Body of pancreas (tissue), 4 donors: ENCODE results near the gene VWCE.

Experiments used
- POLR2A ChIP-seq, 3 donors: fragments of 450-650 bp; IDR thresholded peaks; one replicate each; pipeline ENCODE4 v1.6.1; 2016; ENCODE audit warnings: antibody characterized with exemption in 3 of 3, mild to moderate bottlenecking in 2 of 3
- TF ChIP-seq, protein P1 (sequence below), 7 experiments: fragments of 450-650 bp in 4 of 7; fragments of 200-600 bp in 3 of 7; sonication (generic) in 3 of 7; IDR thresholded peaks; one replicate each; pipeline ENCODE4 v1.5.1; 2016 to 2019; ENCODE audit warnings: antibody characterized with exemption in 7 of 7

DNA sequence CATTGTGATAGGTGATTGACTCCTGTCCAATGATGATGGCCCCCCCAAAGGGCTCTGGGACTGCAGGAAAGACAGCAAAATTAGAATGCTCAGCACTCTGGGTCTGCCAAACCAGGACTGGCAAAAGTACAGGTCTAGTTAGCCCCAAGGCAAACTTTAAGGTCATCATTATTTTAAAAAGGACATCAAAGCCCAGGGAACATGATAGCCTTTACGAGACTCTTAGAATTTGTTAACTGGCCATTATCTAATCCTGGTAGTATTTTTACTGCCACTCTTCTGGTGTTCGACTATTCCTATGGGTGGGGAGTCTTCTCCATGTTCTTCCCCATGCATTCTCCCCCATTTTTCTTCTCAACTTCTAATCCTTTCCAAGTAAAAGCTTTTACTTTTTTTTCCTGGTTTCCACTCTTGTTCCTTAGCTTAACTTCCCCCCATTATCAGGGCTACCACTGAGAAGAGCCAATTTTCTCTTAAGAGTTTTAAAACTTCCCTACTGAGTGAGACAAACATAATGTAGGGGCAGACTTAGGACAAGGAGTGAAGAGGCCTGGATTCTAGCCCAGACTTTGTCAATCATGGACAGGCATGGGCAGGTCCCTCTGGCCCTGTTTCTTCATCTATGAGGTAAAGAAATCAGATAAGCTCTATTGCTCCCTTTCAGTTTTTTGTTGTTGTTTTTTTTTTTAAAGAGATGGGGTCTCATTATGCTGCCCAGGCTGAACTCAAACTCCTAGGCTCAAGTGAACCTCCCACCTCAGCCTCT lies 30.7 kb upstream of the VWCE start:
- TF ChIP-seq, protein P1, sequence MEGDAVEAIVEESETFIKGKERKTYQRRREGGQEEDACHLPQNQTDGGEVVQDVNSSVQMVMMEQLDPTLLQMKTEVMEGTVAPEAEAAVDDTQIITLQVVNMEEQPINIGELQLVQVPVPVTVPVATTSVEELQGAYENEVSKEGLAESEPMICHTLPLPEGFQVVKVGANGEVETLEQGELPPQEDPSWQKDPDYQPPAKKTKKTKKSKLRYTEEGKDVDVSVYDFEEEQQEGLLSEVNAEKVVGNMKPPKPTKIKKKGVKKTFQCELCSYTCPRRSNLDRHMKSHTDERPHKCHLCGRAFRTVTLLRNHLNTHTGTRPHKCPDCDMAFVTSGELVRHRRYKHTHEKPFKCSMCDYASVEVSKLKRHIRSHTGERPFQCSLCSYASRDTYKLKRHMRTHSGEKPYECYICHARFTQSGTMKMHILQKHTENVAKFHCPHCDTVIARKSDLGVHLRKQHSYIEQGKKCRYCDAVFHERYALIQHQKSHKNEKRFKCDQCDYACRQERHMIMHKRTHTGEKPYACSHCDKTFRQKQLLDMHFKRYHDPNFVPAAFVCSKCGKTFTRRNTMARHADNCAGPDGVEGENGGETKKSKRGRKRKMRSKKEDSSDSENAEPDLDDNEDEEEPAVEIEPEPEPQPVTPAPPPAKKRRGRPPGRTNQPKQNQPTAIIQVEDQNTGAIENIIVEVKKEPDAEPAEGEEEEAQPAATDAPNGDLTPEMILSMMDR (IDR thresholded peaks at IDR 0.05), result no peak
- TF ChIP-seq POLR2A (IDR thresholded peaks at IDR 0.05), result no peak
